Cardiac fibroblast (primary cell): ENCODE measurements around the gene TMC3.
A peak's percentile ranks its signal among the peaks of the same experiment; 100 is the strongest.
"Not testable (repeated sequence)": the region's sequence is repeated elsewhere in the genome, so short reads cannot be mapped to it uniquely, and the experiment has no call there.

Source experiments
- DNase-seq, 2 donors: peaks; one replicate each; pipeline versions ENCODE4 v3.0.0 to v3.0.0-alpha.2; 2010; ENCODE audit warnings: low read depth in 2 of 2
- H3K4me3 ChIP-seq, 2 donors: replicated peaks in 1 of 2; 1 replicate in 1 of 2; 2 replicates in 1 of 2; pipeline ENCODE4 v1.5.1; 2011; ENCODE audit warnings: low read depth in 2 of 2, low read length in 2 of 2, mild to moderate bottlenecking in 2 of 2, moderate library complexity in 1 of 2
- CTCF ChIP-seq: IDR thresholded peaks from one replicate; pipeline ENCODE4 v1.5.1; 2011; ENCODE audit warnings: low read depth, mild to moderate bottlenecking, low read length, inconsistent platforms

The TMC3 gene

GRCh38 chr15:81373775-81374395 lies at the start of gene TMC3:
TSS of gene TMC3 (minus strand) at chr15:81374213. CDS start at chr15:81374077, 136 bp downstream.
- H3K4me3 ChIP-seq: no peak within 1 kb of the TSS
- DNase-seq: no peak
- TF ChIP-seq CTCF: no peak

GRCh38 chr15:81421461-81421860 lies 47.4 kb upstream of the TMC3 start:
- no peak for DNase-seq
- no peak for TF ChIP-seq CTCF
- H3K4me3 ChIP-seq: no peak overlapping the region

- no peak for TF ChIP-seq CTCF
- DNase-seq: peak; percentile 15 to 37
Measured at GRCh38 chr15:81419332-81419943, 45.4 kb upstream of the TMC3 start.

GRCh38 chr15:81418891-81419290 lies 44.9 kb upstream of the TMC3 start:
- no peak for DNase-seq
- no peak for TF ChIP-seq CTCF
- no peak overlapping the region for H3K4me3 ChIP-seq

More at GRCh38 chr15:81419332-81419943, 45.4 kb upstream of the TMC3 start:
- no peak overlapping the region for H3K4me3 ChIP-seq

GRCh38 chr15:81418444-81418843 lies 44.4 kb upstream of the TMC3 start:
- TF ChIP-seq CTCF: no peak
- no peak overlapping the region for H3K4me3 ChIP-seq
- no peak for DNase-seq

- not testable (repeated sequence) for DNase-seq
Measured at GRCh38 chr15:81414274-81414968, 40.4 kb upstream of the TMC3 start.

GRCh38 chr15:81413851-81414250 lies 39.8 kb upstream of the TMC3 start:
- DNase-seq: no peak
- no peak for TF ChIP-seq CTCF
- H3K4me3 ChIP-seq: no peak overlapping the region

More at GRCh38 chr15:81414274-81414968, 40.4 kb upstream of the TMC3 start:
- not testable (repeated sequence) for H3K4me3 ChIP-seq
